ENCODE results near the gene FBXO39. TPM values are rescaled to one million over a fixed set of nuclear protein-coding genes. Genes with fewer than 3 reads are reported as not detected.
"Not testable (repeated sequence)": the region's sequence is repeated elsewhere in the genome, so short reads cannot be mapped to it uniquely, and the experiment has no call there.

FBXO39 gene
- total RNA-seq (1 to 10 TPM in 1 of 5 experiments, under 1 TPM in 4; 0.30 to 7.4 (median 0.66) TPM), polyA plus RNA-seq (under 1 TPM; 0.27 to 0.38 TPM), total RNA-seq (not detected)

GRCh38 chr17:6775871-6776405 is at the start of gene FBXO39:
Gene FBXO39, plus strand, starts transcription at chr17:6776215. Its CDS starts 3,654 bp downstream, at chr17:6779869.
- ATAC-seq (no peak), DNase-seq (no peak)
- Mint-ChIP-seq H3K4me1 (peaks cover 0 to 11% (median 6%) of the 10 kb centered on the region in 7 donors), H3K27ac (peak within 1 kb of the TSS in 1 of 9 donors; percentile 63), H3K9me3 (peaks cover 18 to 86% (median 59%) of the 10 kb centered on the region in 11 donors), H3K27me3 (peaks cover 0 to 56% (median 35%) of the 10 kb centered on the region in 5 donors), H3K4me3 (peak within 1 kb of the TSS in 7 of 10 donors; percentile 11 to 50 (median 39)), H3K36me3 (peaks cover 45 to 90% (median 49%) of the 10 kb centered on the region in 5 donors)
- H3K27me3 ChIP-seq (ENCODE audit: control insufficient read depth in 2 of 2, insufficient read depth in 2 of 2, low read length in 2 of 2): no peaks in the 10 kb centered on the region
- intact Hi-C loops (cut with micrococcal nuclease): no loop called here
- ChIA-PET CTCF (no interaction called here), POLR2A (no interaction called here)
- no peak within 1 kb of the TSS for H3K27ac ChIP-seq (ENCODE audit: low read depth, low read length)
- no peaks in the 10 kb centered on the region for H3K4me1 ChIP-seq (ENCODE audit: control insufficient read depth in 2 of 2, insufficient read depth in 2 of 2, low read length in 2 of 2)
- peaks cover 12 to 28% (median 19%) of the 10 kb centered on the region in 3 experiments for H3K36me3 ChIP-seq (ENCODE audit: control insufficient read depth in 2 of 3, insufficient read depth in 3 of 3, low read length in 3 of 3)
- H3K4me3 ChIP-seq (ENCODE audit: low read length): no peak within 1 kb of the TSS
- H3K9me3 ChIP-seq (ENCODE audit: control insufficient read depth in 2 of 3, low read length in 3 of 3): peaks cover 0 to 42% (median 5%) of the 10 kb centered on the region in 3 experiments

- Mint-ChIP-seq H3K36me3 (no peaks in the 10 kb centered on the region), H3K27ac (no peak overlapping the region), H3K4me3 (no peak overlapping the region), H3K9me3 (no peaks in the 10 kb centered on the region), H3K27me3 (peaks cover 14 to 33% (median 16%) of the 10 kb centered on the region in 5 donors), H3K4me1 (peaks cover 0 to 1% (median 0%) of the 10 kb centered on the region in 7 donors)
- CTCF ChIA-PET: no interaction called here
- intact Hi-C loops (cut with micrococcal nuclease): no loop called here
- POLR2A ChIA-PET: no interaction called here
- DNase-seq (no peak), ATAC-seq (no peak)
- Histone ChIP-seq H3K36me3 (ENCODE audit: control insufficient read depth in 2 of 3, insufficient read depth in 3 of 3, low read length in 3 of 3) (no peaks in the 10 kb centered on the region), H3K4me3 (ENCODE audit: low read length) (no peak overlapping the region), H3K4me1 (ENCODE audit: control insufficient read depth in 2 of 2, insufficient read depth in 2 of 2, low read length in 2 of 2) (no peaks in the 10 kb centered on the region), H3K27me3 (ENCODE audit: control insufficient read depth in 2 of 2, insufficient read depth in 2 of 2, low read length in 2 of 2) (no peaks in the 10 kb centered on the region), H3K9me3 (ENCODE audit: control insufficient read depth in 2 of 3, low read length in 3 of 3) (no peaks in the 10 kb centered on the region), H3K27ac (ENCODE audit: low read depth, low read length) (no peak overlapping the region)
Observed at GRCh38 chr17:6729531-6729930, 46.5 kb upstream of the FBXO39 start.

GRCh38 chr17:6746665-6747064 is 29.4 kb upstream of the FBXO39 start:
- CTCF ChIA-PET: not testable (repeated sequence)
- H3K27me3 Mint-ChIP-seq: peaks cover 3 to 64% (median 24%) of the 10 kb centered on the region in 5 donors

GRCh38 chr17:6748617-6749016 is 27.4 kb upstream of the FBXO39 start:
- Histone ChIP-seq H3K27me3 (ENCODE audit: control insufficient read depth in 2 of 2, insufficient read depth in 2 of 2, low read length in 2 of 2) (no peaks in the 10 kb centered on the region), H3K9me3 (ENCODE audit: control insufficient read depth in 2 of 3, low read length in 3 of 3) (no peaks in the 10 kb centered on the region), H3K36me3 (ENCODE audit: control insufficient read depth in 2 of 3, insufficient read depth in 3 of 3, low read length in 3 of 3) (no peaks in the 10 kb centered on the region), H3K27ac (ENCODE audit: low read depth, low read length) (no peak overlapping the region), H3K4me3 (ENCODE audit: low read length) (no peak overlapping the region), H3K4me1 (ENCODE audit: control insufficient read depth in 2 of 2, insufficient read depth in 2 of 2, low read length in 2 of 2) (peaks cover 4 to 10% of the 10 kb centered on the region in 2 donors)
- Mint-ChIP-seq H3K4me1 (peaks cover 13 to 22% (median 17%) of the 10 kb centered on the region in 7 donors), H3K27ac (peak overlapping the region in 1 of 9 donors; percentile 18), H3K36me3 (peaks cover 0 to 4% (median 0%) of the 10 kb centered on the region in 5 donors), H3K27me3 (peaks cover 0 to 48% (median 12%) of the 10 kb centered on the region in 5 donors), H3K9me3 (peaks cover 0 to 4% (median 0%) of the 10 kb centered on the region in 11 donors), H3K4me3 (no peak overlapping the region)
- intact Hi-C loops (cut with micrococcal nuclease): no loop called here
- ChIA-PET CTCF (no interaction called here), POLR2A (no interaction called here)
- no peak for ATAC-seq
- DNase-seq: no peak

More at GRCh38 chr17:6746665-6747064, 29.4 kb upstream of the FBXO39 start:
- H3K4me3 ChIP-seq (ENCODE audit: low read length); H3K4me1 ChIP-seq (ENCODE audit: control insufficient read depth in 2 of 2, insufficient read depth in 2 of 2, low read length in 2 of 2); DNase-seq; H3K9me3 Mint-ChIP-seq; H3K27me3 ChIP-seq (ENCODE audit: control insufficient read depth in 2 of 2, insufficient read depth in 2 of 2, low read length in 2 of 2); H3K36me3 ChIP-seq (ENCODE audit: control insufficient read depth in 2 of 3, insufficient read depth in 3 of 3, low read length in 3 of 3); H3K9me3 ChIP-seq (ENCODE audit: control insufficient read depth in 2 of 3, low read length in 3 of 3); ATAC-seq; POLR2A ChIA-PET; H3K4me3 Mint-ChIP-seq; intact Hi-C loops (cut with micrococcal nuclease); H3K27ac ChIP-seq (ENCODE audit: low read depth, low read length); H3K27ac Mint-ChIP-seq; H3K36me3 Mint-ChIP-seq; H3K4me1 Mint-ChIP-seq: not testable (repeated sequence)

- POLR2A ChIA-PET: no interaction called here
- DNase-seq: no peak
- intact Hi-C loops (cut with micrococcal nuclease): no loop called here
- Histone ChIP-seq H3K9me3 (ENCODE audit: control insufficient read depth in 2 of 3, low read length in 3 of 3) (no peaks in the 10 kb centered on the region), H3K4me3 (ENCODE audit: low read length) (no peak overlapping the region), H3K27me3 (ENCODE audit: control insufficient read depth in 2 of 2, insufficient read depth in 2 of 2, low read length in 2 of 2) (no peaks in the 10 kb centered on the region), H3K27ac (ENCODE audit: low read depth, low read length) (no peak overlapping the region), H3K36me3 (ENCODE audit: control insufficient read depth in 2 of 3, insufficient read depth in 3 of 3, low read length in 3 of 3) (no peaks in the 10 kb centered on the region), H3K4me1 (ENCODE audit: control insufficient read depth in 2 of 2, insufficient read depth in 2 of 2, low read length in 2 of 2) (peaks cover 9 to 12% of the 10 kb centered on the region in 2 donors)
- Mint-ChIP-seq H3K4me3 (no peak overlapping the region), H3K36me3 (peaks cover 0 to 4% (median 0%) of the 10 kb centered on the region in 5 donors), H3K4me1 (peaks cover 14 to 28% (median 21%) of the 10 kb centered on the region in 7 donors), H3K9me3 (peaks cover 0 to 4% (median 0%) of the 10 kb centered on the region in 11 donors), H3K27me3 (peaks cover 0 to 40% (median 5%) of the 10 kb centered on the region in 5 donors), H3K27ac (peak overlapping the region in 1 of 9 donors; percentile 15)
- ATAC-seq: no peak
- CTCF ChIA-PET: no interaction called here
Observed at GRCh38 chr17:6749519-6749918, 26.5 kb upstream of the FBXO39 start.

- Histone ChIP-seq H3K4me3 (ENCODE audit: low read length) (no peak overlapping the region), H3K36me3 (ENCODE audit: control insufficient read depth in 2 of 3, insufficient read depth in 3 of 3, low read length in 3 of 3) (no peaks in the 10 kb centered on the region), H3K27me3 (ENCODE audit: control insufficient read depth in 2 of 2, insufficient read depth in 2 of 2, low read length in 2 of 2) (no peaks in the 10 kb centered on the region), H3K9me3 (ENCODE audit: control insufficient read depth in 2 of 3, low read length in 3 of 3) (no peaks in the 10 kb centered on the region), H3K4me1 (ENCODE audit: control insufficient read depth in 2 of 2, insufficient read depth in 2 of 2, low read length in 2 of 2) (peaks cover 21 to 24% of the 10 kb centered on the region in 2 donors), H3K27ac (ENCODE audit: low read depth, low read length) (peak overlapping the region; percentile 26)
- Mint-ChIP-seq H3K4me1 (peaks cover 32 to 52% (median 41%) of the 10 kb centered on the region in 7 donors), H3K27ac (peak overlapping the region; percentile 24 to 100 (median 86)), H3K4me3 (peak overlapping the region in 5 of 10 donors; percentile 12 to 66 (median 51)), H3K9me3 (peaks cover 0 to 4% (median 0%) of the 10 kb centered on the region in 11 donors), H3K36me3 (peaks cover 2 to 13% (median 4%) of the 10 kb centered on the region in 5 donors), H3K27me3 (peaks cover 0 to 22% (median 0%) of the 10 kb centered on the region in 5 donors)
- ChIA-PET POLR2A (no interaction called here), CTCF (no interaction called here)
- ATAC-seq (peak; percentile 32), DNase-seq (no peak)
- intact Hi-C loops (cut with micrococcal nuclease): loop anchor here in 1 of 2 donors (10.0 kb wide), 1 partner anchor 263 kb away; the partner anchor contains the start of gene RNASEK
Observed at GRCh38 chr17:6752068-6752909, 23.7 kb upstream of the FBXO39 start.

Data from naive thymus-derived CD4-positive, alpha-beta T cell (primary cell).